ENCODE measurements around the gene FRS3.

DNA sequence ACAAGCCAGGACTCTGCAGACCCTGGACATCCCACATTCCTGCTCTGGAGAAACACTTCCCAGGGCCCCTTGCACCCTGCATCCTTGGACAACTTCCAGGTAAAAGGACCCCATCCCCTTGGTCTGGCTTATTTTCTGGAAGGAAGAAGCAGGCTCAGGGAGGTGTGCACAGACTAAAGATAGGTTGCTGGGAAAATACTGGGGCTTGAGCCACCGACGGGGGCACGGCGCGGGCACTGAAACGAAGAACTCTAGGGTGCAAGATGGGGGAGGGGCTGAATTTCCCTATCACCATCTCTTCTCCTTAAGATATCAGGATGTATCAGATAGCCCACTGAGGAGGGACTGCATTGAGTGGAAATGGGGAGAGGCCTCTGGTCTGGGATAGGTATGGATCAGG, 805 bp downstream of the FRS3 start:
- TF ChIP-seq FOXA1 (IDR thresholded peaks at IDR 0.05) (no peak), FOXK2 (IDR thresholded peaks at IDR 0.05) (no peak), SUZ12 (IDR thresholded peaks at IDR 0.05) (no peak), BHLHE40 (IDR thresholded peaks at IDR 0.05; ENCODE audit: borderline replicate concordance) (no peak), FOXM1 (IDR thresholded peaks at IDR 0.05; ENCODE audit: borderline replicate concordance) (no peak), ELF4 (IDR thresholded peaks at IDR 0.05) (no peak), TARDBP (IDR thresholded peaks at IDR 0.05) (no peak)
